HEK293 (cell line): ENCODE data around the gene LINGO1.

Experiments used
- CTCF ChIP-seq: fragments of 450-650 bp; formaldehyde crosslinking; IDR thresholded peaks from 2 replicates; pipeline ENCODE4 v1.5.1; 2016; ENCODE audit warnings: missing biosample characterization, missing genetic modification characterization
- ZBTB49 ChIP-seq: fragments of 450-650 bp; formaldehyde crosslinking; IDR thresholded peaks from 2 replicates; pipeline ENCODE4 v1.5.1; 2016; ENCODE audit warnings: missing biosample characterization, missing genetic modification characterization, low read depth

DNA sequence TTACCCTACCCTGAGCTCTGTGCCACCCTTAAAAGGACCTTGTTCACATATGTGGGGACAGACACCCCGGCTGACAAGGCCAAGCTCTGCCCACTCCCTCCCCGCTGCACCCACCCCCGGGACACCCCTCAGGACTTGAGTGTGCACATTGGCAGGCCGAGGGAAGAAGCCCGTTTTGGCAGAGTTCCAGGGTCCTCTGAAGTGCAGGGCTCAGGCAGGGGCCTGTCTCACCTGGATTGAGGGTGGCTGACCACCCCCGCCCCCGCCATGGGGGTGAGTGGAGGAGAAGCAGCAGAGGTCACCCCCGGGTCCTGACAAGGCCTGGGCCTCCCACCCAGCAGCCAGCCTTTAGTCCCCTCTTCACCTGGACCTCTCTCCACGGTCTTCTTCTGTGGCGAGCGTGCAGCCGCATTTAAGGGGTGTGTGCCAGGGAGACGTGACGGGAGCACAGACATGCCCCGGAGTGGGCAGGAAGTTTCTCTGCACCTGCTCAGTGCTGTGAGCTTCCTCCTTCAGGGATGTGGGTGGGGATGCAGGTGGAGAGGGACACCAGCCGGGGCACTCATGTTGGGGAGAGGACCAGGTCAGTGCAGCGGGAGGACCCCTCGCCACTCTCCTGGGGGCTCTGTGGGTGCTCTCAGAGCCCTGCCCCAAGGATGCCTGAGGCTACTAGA is 50.7 kb downstream of the LINGO1 start:
- TF ChIP-seq CTCF (tag by site-specific recombination) (no peak), ZBTB49 (tag by site-specific recombination) (no peak)
